GM10248 (cell line): ENCODE results near the gene NECAB3.

Source experiments
- CTCF ChIA-PET: fragments of 300-600 bp; sonication (Branson Sonifier 250); formaldehyde crosslinking; extraction: SDS; loops from one replicate; lab custom pipeline; 2021; ENCODE audit warnings: antibody characterized with exemption; lab: Yijun Ruan, JAX
- POLR2A ChIA-PET: fragments of 350-650 bp; sonication (Branson Sonifier 250); formaldehyde crosslinking; extraction: SDS; loops from one replicate; lab custom pipeline; 2020; ENCODE audit warnings: antibody characterized with exemption; lab: Yijun Ruan, JAX
- DNase-seq: peaks from one replicate; pipeline ENCODE4 v3.0.0; 2012; ENCODE audit errors: extremely low spot score
- CTCF ChIP-seq: IDR thresholded peaks from 2 replicates; pipeline ENCODE4 v1.5.1; 2012; ENCODE audit warnings: mild to moderate bottlenecking, low read depth; ENCODE audit errors: extremely low read depth, missing control alignments, control extremely low read depth

The NECAB3 gene

GRCh38 chr20:33629533-33629932 is 44.7 kb downstream of the NECAB3 start:
- POLR2A ChIA-PET, result no interaction called here
- no peak for DNase-seq
- CTCF ChIA-PET, result no interaction called here
- TF ChIP-seq CTCF, result no peak

GRCh38 chr20:33627577-33628216 is 46.5 kb downstream of the NECAB3 start:
- ChIA-PET POLR2A (no interaction called here), CTCF (no interaction called here)
- TF ChIP-seq CTCF, result no peak
- no peak for DNase-seq

- DNase-seq, result no peak
- ChIA-PET POLR2A (no interaction called here), CTCF (interaction anchor here (0.9 to 1.5 kb wide), 2 partner anchors 17 to 39 kb away, joined by 3 to 4 read pairs; no protein-coding TSS in a partner anchor)
- TF ChIP-seq CTCF, result no peak
Measured at GRCh38 chr20:33626190-33626589, 48.0 kb downstream of the NECAB3 start.

GRCh38 chr20:33624399-33624798 is 49.8 kb downstream of the NECAB3 start:
- POLR2A ChIA-PET, result no interaction called here
- DNase-seq, result no peak
- CTCF ChIA-PET, result no interaction called here
- no peak for TF ChIP-seq CTCF

- ChIA-PET POLR2A (no interaction called here), CTCF (interaction anchor here (1.0 to 1.8 kb wide), 4 partner anchors 8 to 31 kb away, joined by 3 read pairs; no protein-coding TSS in a partner anchor)
- no peak for TF ChIP-seq CTCF
- no peak for DNase-seq
Measured at GRCh38 chr20:33622705-33623365, 51.4 kb downstream of the NECAB3 start.

GRCh38 chr20:33621717-33622400 is 52.4 kb downstream of the NECAB3 start:
- ChIA-PET CTCF (interaction anchor here (1.0 to 1.8 kb wide), 4 partner anchors 9 to 32 kb away, joined by 3 read pairs; no protein-coding TSS in a partner anchor), POLR2A (no interaction called here)
- no peak for DNase-seq
- TF ChIP-seq CTCF, result no peak
